Naive thymus-derived CD4-positive, alpha-beta T cell (primary cell): ENCODE measurements around the gene PLAAT4. TPM values are rescaled to one million over a fixed set of nuclear protein-coding genes. Genes with fewer than 3 reads are reported as not detected.

Experiments
- ATAC-seq: fragments of 150-1000 bp; cut with Tn5 transposase; 2 replicates; pipeline ENCODE4 v1.10.0; 2021; ENCODE audit warnings: mild to moderate bottlenecking, moderate library complexity
- CTCF ChIA-PET: fragments of 350-600 bp; sonication (Branson Sonifier 250); formaldehyde crosslinking; loops from one replicate; lab custom pipeline; 2021; ENCODE audit warnings: antibody characterized with exemption; lab: Charles Lee
- POLR2A ChIA-PET: fragments of 350-600 bp; sonication (Branson Sonifier 250); formaldehyde crosslinking; loops from one replicate; lab custom pipeline; 2021; ENCODE audit warnings: antibody characterized with exemption, inconsistent platforms; lab: Charles Lee
- DNase-seq, 9 donors: peaks; one replicate each; pipeline versions ENCODE4 v3.0.0 to v3.0.0-alpha.2; 2020 to 2022; ENCODE audit warnings: mixed read lengths in 1 of 9
- H3K27ac ChIP-seq: one replicate; pipeline ENCODE4 v1.7.0; 2013; ENCODE audit warnings: mild to moderate bottlenecking, low read depth, low read length, moderate library complexity
- H3K27me3 ChIP-seq, 2 donors: one replicate each; pipeline ENCODE4 v1.7.0; 2013; ENCODE audit warnings: low read length in 2 of 2, mild to moderate bottlenecking in 2 of 2, moderate library complexity in 2 of 2; ENCODE audit not compliant: control insufficient read depth in 2 of 2, insufficient read depth in 2 of 2
- H3K36me3 ChIP-seq, 3 experiments: 1 replicate in 2 of 3; 2 replicates in 1 of 3; pipeline ENCODE4 v1.7.0; 2013; ENCODE audit warnings: low read length in 3 of 3, mild to moderate bottlenecking in 3 of 3, moderate library complexity in 1 of 3; ENCODE audit not compliant: insufficient read depth in 3 of 3, control insufficient read depth in 2 of 3
- H3K4me1 ChIP-seq, 2 donors: one replicate each; pipeline ENCODE4 v1.7.0; 2013; ENCODE audit warnings: low read length in 2 of 2, mild to moderate bottlenecking in 2 of 2, moderate library complexity in 1 of 2; ENCODE audit not compliant: control insufficient read depth in 2 of 2, insufficient read depth in 2 of 2
- H3K4me3 ChIP-seq: 2 replicates; pipeline ENCODE4 v1.7.0; 2013; ENCODE audit warnings: mild to moderate bottlenecking, low read length
- H3K9me3 ChIP-seq, 3 experiments: 1 replicate in 2 of 3; 2 replicates in 1 of 3; pipeline ENCODE4 v1.7.0; 2013; ENCODE audit warnings: low read length in 3 of 3; ENCODE audit not compliant: control insufficient read depth in 2 of 3
- H3K27ac Mint-ChIP-seq, 9 donors: one replicate each; pipeline ENCODE4 v1.8.0; 2020 to 2022; ENCODE audit warnings: mixed read lengths in 9 of 9, mild to moderate bottlenecking in 8 of 9, moderate library complexity in 5 of 9, inconsistent platforms in 2 of 9
- H3K27me3 Mint-ChIP-seq, 5 donors: one replicate each; pipeline ENCODE4 v1.8.0; 2021 to 2022; ENCODE audit warnings: mixed read lengths in 5 of 5, mild to moderate bottlenecking in 1 of 5
- H3K36me3 Mint-ChIP-seq, 5 donors: one replicate each; pipeline ENCODE4 v1.8.0; 2020 to 2022; ENCODE audit warnings: mixed read lengths in 5 of 5, mild to moderate bottlenecking in 3 of 5, inconsistent platforms in 1 of 5
- H3K4me1 Mint-ChIP-seq, 7 donors: one replicate each; pipeline ENCODE4 v1.8.0; 2020 to 2022; ENCODE audit warnings: mixed read lengths in 7 of 7, mild to moderate bottlenecking in 3 of 7, inconsistent platforms in 1 of 7
- H3K4me3 Mint-ChIP-seq, 10 donors: one replicate each; pipeline ENCODE4 v1.8.0; 2020 to 2022; ENCODE audit warnings: mild to moderate bottlenecking in 10 of 10, mixed read lengths in 10 of 10, moderate library complexity in 6 of 10, inconsistent platforms in 2 of 10
- H3K9me3 Mint-ChIP-seq, 11 donors: one replicate each; pipeline ENCODE4 v1.8.0; 2020 to 2022; ENCODE audit warnings: mixed read lengths in 11 of 11, mild to moderate bottlenecking in 4 of 11, inconsistent platforms in 1 of 11, moderate library complexity in 1 of 11
- intact Hi-C, 2 donors: fragments of 100-400 bp; cut with micrococcal nuclease; formaldehyde crosslinking; loops; one replicate each; pipeline ENCODE4 v1.15.1; 2023
- polyA plus RNA-seq, 2 donors: library from polyadenylated mRNA; unstranded; fragments of 300-500 nt; fragmentation: Illumina TruSeq; gene quantifications; one replicate each; pipeline ENCODE4 v1.2.3, GENCODE V29; 2021
- total RNA-seq, 6 experiments: library from RNA in 5 of 6; stranded (reverse) in 5 of 6; gene quantifications; 1 replicate in 5 of 6; 2 replicates in 1 of 6; pipeline ENCODE4 v1.2.3 and lab custom pipeline; 2021 to 2026

Gene PLAAT4
- total and polyA plus RNA-seq, 7 experiments from 2014 or later: 96.2 to 468 (median 132) TPM

GRCh38 chr11:63532117-63532516 is 4.5 kb upstream of the PLAAT4 start:
- Mint-ChIP-seq H3K4me1 (peaks cover 43 to 88% (median 85%) of the 10 kb centered on the region in 7 donors), H3K36me3 (no peaks in the 10 kb centered on the region), H3K9me3 (no peaks in the 10 kb centered on the region), H3K4me3 (peak overlapping the region; percentile 1 to 78 (median 66)), H3K27me3 (no peaks in the 10 kb centered on the region), H3K27ac (peak overlapping the region; percentile 77 to 96 (median 91))
- Histone ChIP-seq H3K27ac (peak overlapping the region; percentile 52), H3K36me3 (no peaks in the 10 kb centered on the region), H3K4me3 (peak overlapping the region; percentile 34), H3K9me3 (no peaks in the 10 kb centered on the region), H3K4me1 (peaks cover 51 to 66% of the 10 kb centered on the region in 2 donors), H3K27me3 (no peaks in the 10 kb centered on the region)
- intact Hi-C loops: loop anchor here in 1 of 2 donors (5.0 kb wide), 1 partner anchor 80 kb away; the partner anchor contains the start of gene PLAAT3
- ChIA-PET CTCF (interaction anchor here (1.4 kb wide), 2 partner anchors 22 to 53 kb away, joined by 5 read pairs; no protein-coding TSS in a partner anchor), POLR2A (interaction anchor here (0.6 to 10.4 kb wide), 10 partner anchors 8 to 1160 kb away, joined by 3 to 172 read pairs (median 5); no protein-coding TSS in a partner anchor)
- ATAC-seq: no peak
- DNase-seq: no peak

- H3K9me3 ChIP-seq: no peaks in the 10 kb centered on the region
- no peak overlapping the region for H3K4me3 ChIP-seq
- Mint-ChIP-seq H3K36me3 (no peaks in the 10 kb centered on the region), H3K4me3 (peak overlapping the region in 8 of 10 donors; percentile 12 to 71 (median 50)), H3K4me1 (peaks cover 42 to 89% (median 84%) of the 10 kb centered on the region in 7 donors), H3K27ac (peak overlapping the region in 8 of 9 donors; percentile 14 to 96 (median 84)), H3K9me3 (no peaks in the 10 kb centered on the region), H3K27me3 (no peaks in the 10 kb centered on the region)
- H3K36me3 ChIP-seq: no peaks in the 10 kb centered on the region
- no peak for ATAC-seq
- H3K4me1 ChIP-seq: peaks cover 58 to 72% of the 10 kb centered on the region in 2 donors
- ChIA-PET CTCF (interaction anchor here (1.4 to 1.8 kb wide), 3 partner anchors 19 to 54 kb away, joined by 4 to 5 read pairs (median 5); no protein-coding TSS in a partner anchor), POLR2A (interaction anchor here (0.6 to 10.4 kb wide), 8 partner anchors 9 to 146 kb away, joined by 3 to 172 read pairs (median 5); no protein-coding TSS in a partner anchor)
- intact Hi-C loops: loop anchor here in 1 of 2 donors (5.0 kb wide), 1 partner anchor 79 kb away; the partner anchor contains the start of gene PLAAT3
- H3K27ac ChIP-seq: peak overlapping the region; percentile 52
- no peaks in the 10 kb centered on the region for H3K27me3 ChIP-seq
- DNase-seq: no peak
These were observed 3.7 kb upstream of the PLAAT4 start for GRCh38 chr11:63532799-63533475.

- H3K36me3 ChIP-seq: peaks cover 0 to 2% (median 0%) of the 10 kb centered on the region in 3 experiments
- Mint-ChIP-seq H3K9me3 (no peaks in the 10 kb centered on the region), H3K4me3 (peak overlapping the region; percentile 0 to 71 (median 42)), H3K36me3 (peaks cover 0 to 8% (median 0%) of the 10 kb centered on the region in 5 donors), H3K4me1 (peaks cover 50 to 92% (median 87%) of the 10 kb centered on the region in 7 donors), H3K27ac (peak overlapping the region; percentile 56 to 96 (median 81)), H3K27me3 (no peaks in the 10 kb centered on the region)
- H3K27me3 ChIP-seq: no peaks in the 10 kb centered on the region
- DNase-seq (no peak), ATAC-seq (no peak)
- POLR2A ChIA-PET: interaction anchor here (1.0 to 10.4 kb wide), 5 partner anchors 9 to 27 kb away, joined by 3 to 172 read pairs (median 3); no protein-coding TSS in a partner anchor
- H3K27ac ChIP-seq: no peak overlapping the region
- H3K9me3 ChIP-seq: no peaks in the 10 kb centered on the region
- H3K4me1 ChIP-seq: peaks cover 70 to 81% of the 10 kb centered on the region in 2 donors
- no peak overlapping the region for H3K4me3 ChIP-seq
- intact Hi-C loops: loop anchor here in 1 of 2 donors (5.0 kb wide), 1 partner anchor 78 kb away; the partner anchor contains the start of gene PLAAT3
- CTCF ChIA-PET: interaction anchor here (1.8 kb wide), 1 partner anchor 17 kb away, joined by 4 read pairs; no protein-coding TSS in a partner anchor
These were observed 2.5 kb upstream of the PLAAT4 start for GRCh38 chr11:63534076-63534475.

DNA sequence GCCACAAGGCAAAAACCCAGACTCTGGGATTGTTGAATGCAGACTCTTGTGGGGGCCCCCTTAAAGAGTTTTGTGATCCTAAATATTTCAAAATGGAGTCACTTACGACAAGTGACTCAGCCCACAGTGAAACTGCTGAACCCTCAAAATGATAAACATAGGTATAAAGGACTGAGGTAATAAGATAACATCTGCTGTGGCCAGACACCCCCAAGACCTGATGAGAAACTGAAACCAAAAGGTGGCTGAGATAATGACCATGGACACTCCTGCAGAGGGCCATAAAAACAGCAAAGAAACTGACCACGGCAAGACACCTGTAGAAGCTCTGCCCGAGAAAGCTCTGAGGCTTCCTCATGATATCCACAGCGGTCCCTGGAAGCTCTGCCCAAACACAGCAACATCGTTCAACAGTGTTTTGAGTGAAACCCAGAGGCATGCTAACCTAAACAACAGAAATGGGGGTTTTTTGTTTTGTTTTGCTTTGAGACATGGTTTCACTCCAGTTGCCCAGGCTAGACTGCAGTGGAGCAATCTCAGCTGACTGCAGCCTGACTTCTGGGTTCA is 1.6 kb upstream of the PLAAT4 start:
- Histone ChIP-seq H3K4me3 (peak overlapping the region; percentile 90), H3K36me3 (peaks cover 0 to 4% (median 0%) of the 10 kb centered on the region in 3 experiments), H3K27me3 (no peaks in the 10 kb centered on the region), H3K4me1 (peaks cover 78 to 80% of the 10 kb centered on the region in 2 donors), H3K27ac (peak overlapping the region; percentile 82), H3K9me3 (no peaks in the 10 kb centered on the region)
- DNase-seq: no peak
- ChIA-PET CTCF (interaction anchor here (0.6 kb wide), 1 partner anchor 80 kb away, joined by 3 read pairs; the partner anchor contains the start of gene PLAAT3), POLR2A (interaction anchor here (0.7 to 10.4 kb wide), 6 partner anchors 8 to 39 kb away, joined by 3 to 172 read pairs (median 4); no protein-coding TSS in a partner anchor)
- Mint-ChIP-seq H3K4me1 (peaks cover 47 to 92% (median 87%) of the 10 kb centered on the region in 7 donors), H3K36me3 (peaks cover 0 to 12% (median 0%) of the 10 kb centered on the region in 5 donors), H3K4me3 (peak overlapping the region; percentile 43 to 99 (median 94)), H3K9me3 (no peaks in the 10 kb centered on the region), H3K27me3 (no peaks in the 10 kb centered on the region), H3K27ac (peak overlapping the region; percentile 91 to 97 (median 96))
- ATAC-seq: peak; percentile 5
- intact Hi-C loops: loop anchor here (5.0 kb wide), 2 partner anchors 77 to 147 kb away; partner anchors contain the start of genes RTN3 (in 2 of the 2) and PLAAT3 (in 1 of the 2)

- intact Hi-C loops: loop anchor here (1.0 to 5.0 kb wide), 4 partner anchors 32 to 147 kb away; partner anchors contain the start of gene RTN3 (in 2 of the 2)
- H3K27me3 ChIP-seq: no peaks in the 10 kb centered on the region
- H3K27ac Mint-ChIP-seq: peak overlapping the region; percentile 91 to 97 (median 96)
- H3K4me1 ChIP-seq: peaks cover 80 to 84% of the 10 kb centered on the region in 2 donors
- ChIA-PET POLR2A (interaction anchor here (0.9 to 10.4 kb wide), 8 partner anchors 10 to 872 kb away, joined by 3 to 172 read pairs (median 17); partner anchors contain the start of gene PLAAT5), CTCF (interaction anchor here (0.6 to 2.4 kb wide), 3 partner anchors 21 to 79 kb away, joined by 3 to 15 read pairs (median 3); partner anchors contain the start of gene PLAAT3)
- DNase-seq: peak in 1 of 9 donors; percentile 47
- H3K9me3 Mint-ChIP-seq: no peaks in the 10 kb centered on the region
- peak overlapping the region; percentile 90 for H3K4me3 ChIP-seq
- H3K36me3 ChIP-seq: peaks cover 0 to 4% (median 0%) of the 10 kb centered on the region in 3 experiments
- no peaks in the 10 kb centered on the region for H3K27me3 Mint-ChIP-seq
- H3K4me1 Mint-ChIP-seq: peaks cover 51 to 96% (median 91%) of the 10 kb centered on the region in 7 donors
- H3K9me3 ChIP-seq: no peaks in the 10 kb centered on the region
- ATAC-seq: no peak
- H3K27ac ChIP-seq: peak overlapping the region; percentile 82
- peak overlapping the region; percentile 87 to 99 (median 96) for H3K4me3 Mint-ChIP-seq
- H3K36me3 Mint-ChIP-seq: peaks cover 0 to 18% (median 4%) of the 10 kb centered on the region in 5 donors
These were observed 874 bp upstream of the PLAAT4 start for GRCh38 chr11:63535734-63536133.
